Lung microvascular endothelial cell (primary cell): ENCODE results near the gene OR10J4. TPM values are rescaled to one million over a fixed set of nuclear protein-coding genes. Genes with fewer than 3 reads are reported as not detected.
A peak's percentile ranks its signal among the peaks of the same experiment; 100 is the strongest.
"Not testable (repeated sequence)": the region's sequence is repeated elsewhere in the genome, so short reads cannot be mapped to it uniquely, and the experiment has no call there.

ENCODE experiments used
- DNase-seq, 2 donors: peaks; one replicate each; pipeline versions ENCODE4 v3.0.0 to v3.0.0-alpha.2; 2010; ENCODE audit warnings: low read depth in 2 of 2
- total RNA-seq: library from RNA; depleted of rRNA; stranded (reverse); fragments of >200 nt; gene quantifications from 2 replicates; pipeline ENCODE4 v1.2.1, GENCODE V29; 2014

OR10J4 gene
- total RNA-seq: not detected in 2 replicates

DNA sequence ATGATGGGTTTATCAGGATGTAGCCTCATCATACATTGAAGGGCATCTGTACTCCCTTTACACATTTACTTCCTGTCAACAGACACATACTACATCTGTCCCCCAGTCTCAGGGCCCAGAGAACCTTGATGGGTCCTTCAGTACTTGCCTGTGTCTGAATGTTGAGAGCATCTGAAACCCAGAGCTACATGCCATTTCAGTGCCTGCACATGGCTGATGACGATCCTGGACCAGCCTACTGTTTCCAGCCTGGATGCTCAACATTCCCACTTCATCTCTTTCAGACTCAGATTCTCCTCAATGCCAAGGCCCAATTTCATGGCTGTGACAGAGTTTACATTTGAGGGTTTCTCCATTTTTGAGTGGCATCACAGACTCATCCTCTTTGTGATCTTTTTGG lies at the start of gene OR10J4:
Gene OR10J4 (plus strand): TSS at position 301 of the 400 bp plus-strand sequence.
- no peak for DNase-seq

- peak; percentile 19 to 73 for DNase-seq
Measured at GRCh38 chr1:159406821-159407220, 25.2 kb upstream of the OR10J4 start.

GRCh38 chr1:159408862-159409400 lies 23.1 kb upstream of the OR10J4 start:
- peak; percentile 83 to 95 for DNase-seq

DNA sequence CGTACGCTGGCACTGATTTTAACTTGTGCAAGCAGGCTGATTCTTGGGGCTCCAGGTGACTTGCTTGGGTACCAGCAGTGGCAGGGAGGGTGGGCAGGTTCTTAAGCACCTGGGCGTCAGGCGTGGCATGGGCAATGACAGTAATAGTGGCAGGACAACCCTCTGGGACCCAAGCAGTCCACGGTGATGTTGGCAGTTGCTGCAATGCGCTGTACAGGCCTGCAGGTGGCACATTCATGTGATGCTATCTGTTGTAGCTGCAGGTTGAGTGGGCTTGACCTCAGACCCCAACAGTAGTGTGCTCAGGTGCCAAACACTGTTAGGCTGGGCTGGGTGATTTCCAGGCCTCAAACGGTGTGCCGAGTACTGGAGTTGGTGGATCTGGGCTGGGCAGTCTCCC lies 10.2 kb upstream of the OR10J4 start:
- DNase-seq: no peak

GRCh38 chr1:159428536-159428935 lies 3.5 kb upstream of the OR10J4 start:
- DNase-seq: no peak

GRCh38 chr1:159429074-159429861 lies 2.7 kb upstream of the OR10J4 start:
- DNase-seq: peak in 1 of 2 donors; percentile 58

GRCh38 chr1:159430985-159431384 lies 1.0 kb upstream of the OR10J4 start:
- no peak for DNase-seq

DNA sequence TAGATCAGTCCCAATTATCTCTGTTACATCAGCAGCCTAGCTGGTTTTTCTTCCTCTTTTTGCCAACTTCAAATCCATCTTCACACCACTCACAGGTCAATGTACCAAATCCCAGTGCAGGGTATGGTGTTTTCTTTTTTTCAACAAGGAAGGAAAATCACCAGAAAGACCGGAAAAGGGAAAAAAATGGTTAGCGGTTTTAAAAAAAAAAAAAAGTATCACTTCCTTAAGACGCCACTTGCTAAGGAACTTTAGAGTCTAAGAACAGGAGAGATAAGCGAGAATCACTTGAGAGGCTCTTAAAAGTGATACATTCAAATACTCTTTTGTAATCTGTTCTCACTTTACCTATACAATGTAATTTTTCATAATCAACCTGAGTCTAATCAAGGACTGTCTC lies 4.5 kb downstream of the OR10J4 start:
- DNase-seq: no peak

DNA sequence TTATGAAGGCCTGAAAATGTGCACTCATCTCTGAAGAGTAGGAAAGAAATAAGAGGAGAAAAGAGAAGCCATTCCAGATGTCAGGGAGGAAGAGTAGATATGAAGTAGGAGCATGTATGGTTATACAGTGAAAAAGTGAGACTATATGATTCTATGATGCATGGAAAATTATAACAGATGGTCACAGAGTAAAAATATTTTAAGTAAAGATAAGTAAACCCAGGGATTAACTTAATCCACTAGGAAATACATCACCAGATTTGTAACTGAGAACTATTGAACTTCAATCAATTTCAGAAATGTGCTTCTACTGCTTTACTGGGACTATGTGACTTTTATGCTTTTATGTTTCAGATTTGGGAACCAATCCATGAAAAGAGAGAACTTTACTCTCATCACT lies 7.4 kb downstream of the OR10J4 start, which contains the start of gene OR10J1:
Gene OR10J1 (plus strand): TSS at position 301 of the 400 bp plus-strand sequence. CDS start 70 bp downstream, at position 371.
- DNase-seq: no peak

GRCh38 chr1:159441360-159441759 lies 9.4 kb downstream of the OR10J4 start:
- no peak for DNase-seq

- no peak for DNase-seq
Measured at GRCh38 chr1:159442428-159442827, 10.4 kb downstream of the OR10J4 start.

DNA sequence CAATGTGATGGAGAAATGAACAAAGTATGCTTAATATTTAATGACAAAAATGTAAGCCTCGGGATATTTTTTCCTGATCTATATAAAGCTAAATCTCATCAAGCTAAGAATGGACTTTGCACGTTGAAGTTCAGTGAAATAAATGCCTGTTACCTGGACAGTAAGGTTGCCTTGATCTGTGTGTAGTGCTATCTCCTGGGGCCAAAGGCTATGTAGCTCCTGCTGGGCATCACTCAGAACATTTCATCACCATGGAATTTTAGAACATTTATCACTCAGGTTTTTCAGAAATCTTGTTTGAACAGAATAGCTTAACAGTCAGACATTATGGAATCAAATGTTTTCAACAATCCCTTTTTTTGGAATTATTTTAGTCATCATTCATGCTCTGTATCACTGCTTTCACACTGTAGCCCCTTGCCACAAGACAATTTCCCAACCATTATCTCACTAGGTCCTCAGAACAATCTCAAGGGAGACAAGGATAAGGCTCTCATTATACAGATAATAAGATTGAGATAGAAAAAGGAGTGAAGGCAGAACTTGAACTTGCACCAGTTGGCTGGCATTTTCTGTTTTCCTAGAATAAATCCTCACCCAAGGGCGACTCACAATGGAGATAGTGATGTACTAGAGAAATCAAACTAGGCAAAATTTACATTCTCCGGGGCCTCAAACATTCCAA lies 11.2 kb downstream of the OR10J4 start:
- no peak for DNase-seq

GRCh38 chr1:159444511-159444910 lies 12.5 kb downstream of the OR10J4 start:
- no peak for DNase-seq

- DNase-seq: no peak
Measured at GRCh38 chr1:159448181-159448580, 16.2 kb downstream of the OR10J4 start.

DNA sequence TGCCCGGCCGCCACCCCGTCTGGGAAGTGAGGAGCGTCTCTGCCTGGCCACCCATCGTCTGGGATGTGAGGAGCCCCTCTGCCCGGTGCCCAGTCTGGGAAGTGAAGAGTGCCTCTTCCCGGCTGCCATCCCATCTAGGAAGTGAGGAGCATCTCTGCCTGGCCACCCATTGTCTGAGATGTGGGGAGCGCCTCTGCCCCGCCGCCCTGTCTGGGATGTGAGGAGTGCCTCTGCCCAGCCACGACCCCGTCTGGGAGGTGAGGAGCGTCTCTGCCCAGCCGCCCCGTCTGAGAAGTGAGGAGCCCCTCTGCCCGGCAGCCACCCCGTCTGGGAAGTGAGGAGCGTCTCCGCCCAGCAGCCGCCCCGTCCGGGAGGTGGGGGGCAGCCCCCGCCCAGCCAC lies 17.6 kb downstream of the OR10J4 start:
- not testable (repeated sequence) for DNase-seq

DNA sequence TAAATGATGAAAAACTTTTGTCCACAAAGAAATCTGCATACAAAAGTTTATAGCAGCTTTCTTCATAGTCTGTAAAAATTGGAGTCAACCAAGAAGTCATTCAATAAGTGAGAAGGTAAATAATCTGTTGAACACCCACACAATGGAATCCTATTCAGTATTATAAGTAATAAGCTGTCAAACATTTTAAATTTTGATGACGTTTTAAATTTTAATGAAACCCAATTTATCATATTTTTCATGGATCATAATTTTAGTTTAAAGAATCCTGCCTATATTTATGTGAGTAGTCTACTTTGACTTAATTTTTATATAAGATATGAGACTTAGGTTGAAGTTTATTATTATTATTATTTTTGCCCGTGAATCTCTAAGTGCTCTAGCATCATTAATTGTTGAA lies 27.5 kb downstream of the OR10J4 start:
- no peak for DNase-seq

GRCh38 chr1:159465191-159465603 lies 33.2 kb downstream of the OR10J4 start:
- no peak for DNase-seq

GRCh38 chr1:159468321-159468720 lies 36.3 kb downstream of the OR10J4 start:
- no peak for DNase-seq

DNA sequence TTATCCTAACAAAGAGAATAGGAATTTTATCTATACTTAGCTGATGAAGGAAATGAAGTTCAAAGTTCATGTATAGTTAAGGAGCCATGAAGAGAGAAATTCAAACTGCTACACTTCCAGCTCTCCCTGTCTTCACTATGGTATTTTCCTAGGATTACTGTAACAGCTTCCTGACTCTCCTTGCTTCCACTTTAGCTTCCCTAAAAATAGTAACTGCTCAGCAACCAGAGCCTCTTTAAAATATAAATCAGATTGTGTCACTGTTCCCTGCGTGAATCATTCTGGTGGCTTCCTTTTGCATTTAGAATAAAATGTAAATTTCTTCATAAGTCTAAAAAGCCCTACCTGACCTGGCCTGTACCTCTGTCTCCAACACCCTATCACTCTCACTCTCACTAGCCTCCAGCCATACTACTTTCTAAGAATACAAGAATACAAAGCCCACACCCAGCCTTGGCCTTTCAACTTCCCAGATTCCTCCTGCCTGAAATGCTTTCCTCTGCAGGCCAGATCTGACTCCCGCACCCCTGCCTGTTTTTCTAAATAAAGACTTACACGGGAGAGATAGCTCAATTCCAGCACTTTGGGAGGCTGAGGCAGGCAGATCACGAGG lies 38.0 kb downstream of the OR10J4 start:
- DNase-seq: peak in 1 of 2 donors; percentile 34

- DNase-seq: peak in 1 of 2 donors; percentile 33
Measured at GRCh38 chr1:159473335-159473734, 41.3 kb downstream of the OR10J4 start.

DNA sequence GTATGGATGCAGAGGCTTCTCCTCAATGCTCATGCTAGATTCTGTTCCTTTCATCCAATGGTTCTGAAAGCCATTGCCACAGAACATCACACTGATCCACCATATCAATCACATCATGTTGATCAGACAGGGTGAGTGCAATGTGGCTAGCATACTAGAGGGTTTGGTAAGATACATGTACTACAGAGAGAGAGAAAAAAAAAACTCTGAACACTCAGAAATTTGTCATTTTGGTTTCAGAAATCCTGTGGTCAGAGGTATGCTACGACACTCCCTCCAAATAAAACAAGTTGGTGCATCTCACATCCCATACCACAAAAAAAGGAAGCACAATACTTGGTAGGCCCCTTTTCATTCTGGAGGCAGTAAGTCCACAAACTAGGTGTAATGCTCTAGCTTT lies 42.9 kb downstream of the OR10J4 start:
- DNase-seq: no peak
